GM19395 (cell line): ENCODE results near the gene SAMD4A.

Source experiments
- ATAC-seq: cut with Tn5 transposase; IDR thresholded peaks from one replicate; pipeline ENCODE4 v1.9.1; 2021; ENCODE audit warnings: mild to moderate bottlenecking, moderate library complexity; ENCODE audit not compliant: unreplicated experiment

The SAMD4A gene

GRCh38 chr14:54840798-54841197, 273.9 kb downstream of the SAMD4A start:
- no peak for ATAC-seq
